C1 segment of cervical spinal cord (tissue), 14 donors: ENCODE results near the gene KATNAL2.
A peak's percentile ranks its signal among the peaks of the same experiment; 100 is the strongest.
"Not testable (repeated sequence)": the region's sequence is repeated elsewhere in the genome, so short reads cannot be mapped to it uniquely, and the experiment has no call there.

Experiments
- DNase-seq, 14 donors: peaks; one replicate each; lab custom pipeline; 2025; lab: John Stamatoyannopoulos, UW

The KATNAL2 gene

DNA sequence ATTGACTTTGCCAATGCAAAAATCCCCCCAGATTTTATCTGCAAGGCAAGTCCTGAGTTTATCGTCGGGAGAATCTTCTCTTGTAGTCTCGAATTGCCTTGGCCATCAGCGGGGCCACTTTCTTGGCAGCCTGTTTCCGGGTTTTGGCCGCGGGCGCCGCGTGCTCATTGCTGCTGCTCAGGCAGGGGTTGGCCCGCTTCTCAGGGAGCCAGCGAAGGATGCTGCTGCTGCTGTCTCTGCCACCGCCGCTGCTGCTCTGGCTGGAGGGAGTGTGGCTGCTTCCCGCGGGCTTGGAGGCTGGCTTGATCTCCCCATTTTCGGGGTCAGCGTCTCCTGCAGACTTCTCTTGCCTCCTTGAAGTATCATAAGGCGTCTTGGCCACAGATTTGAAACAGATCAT lies 115.5 kb downstream of the KATNAL2 start:
- no peak for DNase-seq

DNA sequence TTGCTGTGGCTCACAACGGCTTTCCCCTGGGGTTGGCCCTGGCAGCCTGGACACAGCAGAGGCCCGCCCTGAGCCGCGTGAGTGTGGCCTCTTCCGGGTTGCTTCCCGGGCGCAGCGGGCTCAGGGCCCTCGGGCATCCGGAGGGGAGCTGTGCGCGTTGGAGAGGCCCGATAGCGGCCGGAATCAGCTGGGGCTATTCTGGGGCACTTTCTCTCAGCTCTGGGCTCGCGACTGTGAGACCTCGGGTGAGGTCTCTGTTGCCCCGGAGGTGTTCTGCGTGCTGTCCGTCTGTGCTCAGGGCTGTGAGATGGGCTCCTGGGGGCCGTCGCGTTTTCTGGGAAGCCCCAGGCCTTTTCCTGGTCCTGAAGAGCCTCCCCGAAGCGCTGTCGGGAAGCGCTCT lies 117.2 kb downstream of the KATNAL2 start:
- DNase-seq, result not testable (repeated sequence)

DNA sequence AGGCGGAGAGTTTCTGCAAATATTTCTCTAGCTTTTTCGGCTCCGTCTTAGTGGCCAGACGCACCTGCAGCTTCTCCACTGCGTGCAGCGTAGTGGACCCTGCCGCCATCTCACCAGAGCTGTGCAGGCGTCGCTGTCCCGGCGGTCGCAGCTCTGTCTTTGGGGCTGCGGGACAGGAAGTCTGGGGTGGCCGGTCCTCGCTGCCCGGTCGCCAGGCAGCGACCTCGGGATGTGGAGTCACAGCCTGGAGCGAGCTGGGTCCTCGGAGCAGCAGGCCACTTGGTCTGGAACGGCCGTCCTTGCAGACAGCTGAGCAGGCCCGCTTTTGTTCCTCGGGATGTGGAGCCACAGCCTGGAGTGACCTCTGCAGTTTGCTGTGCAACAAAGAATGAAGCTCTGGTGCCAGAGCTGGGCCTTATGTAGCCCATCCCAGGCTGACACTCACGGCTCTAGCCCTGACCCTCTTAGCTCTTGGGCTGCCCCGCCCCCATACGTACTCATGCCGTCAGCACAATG lies 117.8 kb downstream of the KATNAL2 start, which contains the start of gene ELOA2:
ELOA2 (minus strand) TSS at position 466 of the 516 bp plus-strand sequence; CDS start at position 109, 357 bp downstream.
- no peak for DNase-seq

DNA sequence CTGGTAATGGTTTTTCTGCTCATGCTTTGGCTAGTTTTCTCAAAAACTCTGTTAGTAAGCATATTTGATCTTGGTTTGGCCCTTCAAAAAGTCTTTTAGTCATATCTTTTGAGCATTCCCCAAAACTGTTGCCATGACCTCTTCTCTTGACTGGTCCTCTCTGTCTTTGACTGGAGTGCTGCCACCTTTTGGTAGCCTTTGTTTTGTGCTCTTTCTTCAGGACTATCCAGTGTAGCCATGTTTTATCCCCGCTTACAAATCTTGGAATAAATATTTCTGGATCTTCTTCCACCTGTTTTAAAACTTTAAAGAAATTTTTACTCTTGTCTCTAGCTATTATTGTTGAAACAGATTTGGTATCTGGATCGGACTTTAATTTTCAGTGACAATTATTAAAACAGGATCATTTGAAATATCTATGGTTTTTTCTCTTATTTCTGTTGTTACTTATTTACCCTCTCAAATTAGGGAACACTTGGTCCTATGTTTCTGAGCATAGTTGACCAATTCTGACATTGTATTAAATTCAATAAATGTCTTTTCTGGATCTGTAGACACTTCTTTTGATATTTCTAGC lies 119.0 kb downstream of the KATNAL2 start:
- no peak for DNase-seq

DNA sequence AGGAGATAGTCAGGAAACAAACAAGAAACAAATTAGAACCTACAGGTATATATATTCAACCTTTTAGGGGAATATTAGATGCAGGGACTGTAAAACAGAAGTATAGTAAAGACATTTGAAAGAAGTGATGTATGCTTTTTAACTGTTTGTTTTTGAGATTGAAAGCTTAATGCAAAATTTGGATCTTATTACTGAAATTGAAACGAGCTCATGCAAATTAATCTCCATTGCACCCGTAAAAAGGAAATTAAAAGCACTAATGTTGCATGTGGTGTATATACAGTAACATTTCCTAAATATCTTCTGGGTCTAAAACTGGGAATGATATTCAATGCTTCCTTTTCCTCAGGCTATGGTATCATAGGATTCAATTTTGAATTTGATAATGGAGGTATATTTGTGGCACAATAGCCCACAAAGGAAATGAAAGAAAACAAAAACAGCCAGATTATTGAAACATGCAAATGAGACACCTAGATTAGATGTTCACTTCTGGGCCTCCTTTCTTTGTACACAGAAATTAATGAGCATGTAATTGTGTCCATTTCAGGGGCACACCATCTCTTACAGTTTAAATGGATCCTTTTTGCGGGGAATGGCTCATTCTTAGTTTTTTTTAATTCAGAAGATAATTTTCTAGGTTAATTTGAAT lies 119.7 kb downstream of the KATNAL2 start:
- DNase-seq, result no peak

DNA sequence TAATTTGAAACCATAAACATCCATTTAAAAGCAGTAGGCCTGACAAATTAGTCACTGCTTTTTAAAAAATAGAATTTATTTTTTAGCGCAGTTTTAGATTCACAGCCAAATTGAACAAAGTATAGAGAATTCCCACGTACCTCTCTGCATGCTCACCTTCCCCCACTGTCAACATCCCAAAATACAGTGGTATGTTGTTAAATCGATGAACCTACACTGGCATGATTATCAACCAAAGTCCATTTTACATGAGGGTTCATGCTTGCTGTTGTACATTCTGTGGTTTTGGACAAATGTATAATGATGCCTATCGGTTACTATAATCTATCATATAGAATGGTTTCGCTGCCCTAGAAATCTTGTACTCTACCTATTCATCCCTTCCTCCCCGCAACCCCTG lies 123.6 kb downstream of the KATNAL2 start:
- no peak for DNase-seq

DNA sequence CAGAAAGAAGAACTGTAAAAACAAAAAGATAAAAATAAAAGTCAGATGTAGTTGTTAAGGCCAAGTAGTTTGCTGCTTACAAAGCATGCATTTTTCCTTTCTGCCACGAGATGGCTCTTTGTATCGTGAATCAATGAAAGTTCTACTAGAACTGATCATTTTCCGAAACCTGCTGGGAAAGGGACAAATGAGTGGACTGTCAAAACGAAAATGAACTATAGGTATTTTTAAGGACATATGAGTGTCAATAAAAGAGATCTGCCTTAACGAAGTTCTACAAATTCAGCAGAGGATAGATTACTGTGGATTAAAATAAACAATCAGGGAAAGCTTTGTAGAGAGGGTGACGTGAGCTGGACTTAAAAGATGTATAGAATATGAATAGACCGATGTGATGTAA lies 133.1 kb downstream of the KATNAL2 start:
- peak in 1 of 14 donors; percentile 13 for DNase-seq

DNA sequence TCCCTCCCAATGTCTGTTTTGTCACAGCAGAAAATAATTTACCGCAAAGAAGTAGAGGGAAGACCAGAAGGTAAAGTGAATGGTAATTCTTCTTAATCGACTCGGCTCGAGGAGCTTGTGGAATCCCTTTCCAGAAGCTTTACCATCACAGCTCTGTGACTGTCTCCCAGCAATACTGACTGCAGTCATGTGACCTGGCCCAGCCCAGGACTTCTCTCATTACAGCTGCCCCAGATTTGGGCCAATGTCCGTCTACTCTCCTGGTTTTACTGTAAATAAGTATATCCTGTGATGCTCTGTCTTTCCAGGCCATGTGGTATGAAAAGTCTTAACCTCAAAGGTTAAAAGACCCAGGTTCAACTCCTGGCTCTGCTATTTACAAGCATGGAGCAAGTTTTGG lies 137.0 kb downstream of the KATNAL2 start:
- DNase-seq, result no peak

DNA sequence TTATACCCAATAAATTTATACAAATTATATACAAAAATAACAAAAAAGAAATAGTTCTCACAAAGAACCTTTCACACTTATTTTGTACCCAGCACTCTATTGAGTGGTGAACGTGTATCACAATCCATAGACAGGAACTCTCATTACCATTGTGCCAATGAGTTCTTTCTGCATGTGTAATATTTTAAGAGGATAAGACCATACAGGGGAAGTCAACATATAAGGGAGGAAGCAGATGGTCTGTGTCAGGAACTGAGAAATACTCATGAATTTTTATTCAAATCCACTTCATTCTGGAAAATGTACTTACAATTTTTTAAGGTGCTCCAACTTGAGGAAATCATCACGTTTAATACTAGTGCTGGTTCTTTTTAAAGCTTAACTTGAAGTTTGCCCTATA lies 145.1 kb downstream of the KATNAL2 start:
- DNase-seq, result no peak

DNA sequence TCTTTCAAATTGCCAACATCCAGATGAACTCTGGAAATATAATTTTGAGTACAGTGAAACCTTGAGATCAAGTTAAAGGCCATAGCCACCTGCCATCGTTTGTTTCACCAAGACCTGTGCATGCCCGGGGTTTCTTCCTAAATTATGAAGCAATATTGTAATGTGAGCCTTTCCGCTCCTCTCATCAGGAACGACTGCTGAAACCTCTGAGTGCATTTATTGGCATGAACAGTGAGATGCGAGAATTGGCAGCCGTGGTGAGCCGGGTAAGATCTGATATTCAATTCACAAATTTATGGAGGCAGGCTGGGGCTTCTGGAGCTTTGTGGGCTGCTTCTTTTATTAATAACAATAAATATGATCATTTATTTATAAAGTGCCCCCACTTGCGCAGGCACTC lies 145.7 kb downstream of the KATNAL2 start:
- DNase-seq, result no peak

DNA sequence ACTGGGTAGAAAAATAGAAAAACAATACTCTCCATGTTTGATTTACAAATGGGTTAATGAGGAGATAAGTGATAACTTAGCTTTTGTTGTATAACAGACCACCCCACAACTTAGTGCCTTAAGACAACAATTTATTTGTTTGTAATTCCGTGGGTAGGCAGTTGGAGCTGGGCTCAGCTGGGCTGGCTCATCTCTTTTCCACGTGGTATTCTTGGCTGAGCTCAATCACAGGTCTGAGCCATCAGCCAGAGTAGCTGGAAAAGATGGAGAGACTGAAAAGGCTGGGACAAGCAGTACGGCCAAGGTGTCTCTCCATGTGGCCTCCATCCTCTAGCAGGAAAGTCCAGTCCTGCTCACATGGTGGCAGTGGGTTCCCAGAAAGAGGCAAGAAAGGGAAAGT lies 150.2 kb downstream of the KATNAL2 start:
- DNase-seq, result no peak

DNA sequence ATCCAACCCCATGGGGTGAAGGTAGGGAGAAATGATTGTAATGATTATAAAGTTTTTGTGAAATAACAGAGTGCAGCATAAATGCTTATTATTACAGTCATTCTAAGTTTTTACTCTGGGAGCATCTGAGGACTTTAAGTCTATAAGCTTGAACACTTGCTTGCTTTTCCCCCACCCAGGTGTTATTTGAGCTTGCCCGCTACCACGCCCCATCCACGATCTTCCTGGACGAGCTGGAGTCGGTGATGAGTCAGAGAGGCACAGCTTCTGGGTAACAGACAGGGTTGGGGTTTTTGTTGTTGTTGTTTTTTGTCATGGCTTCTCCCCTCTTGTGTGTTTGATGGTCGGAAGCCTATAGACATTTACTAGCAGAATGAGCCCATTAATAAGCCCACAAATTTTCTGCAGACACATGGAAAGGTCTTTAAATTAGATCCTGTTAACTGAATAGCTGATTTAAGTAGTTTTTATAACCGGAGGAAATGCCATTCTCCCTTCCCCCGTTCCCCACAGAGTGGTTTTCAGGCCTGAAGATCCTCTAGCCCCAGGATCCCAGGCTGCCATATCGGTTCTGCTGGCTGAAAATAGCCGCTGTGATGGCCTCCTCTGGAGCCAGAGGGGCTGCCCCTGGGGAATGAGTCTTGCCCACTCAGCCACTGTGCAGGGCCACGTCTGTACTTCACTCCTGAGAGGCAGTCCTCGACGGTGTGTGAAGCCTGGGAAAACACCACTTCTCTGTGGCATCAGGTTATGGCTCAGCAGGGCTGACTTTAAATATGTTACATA lies 157.9 kb downstream of the KATNAL2 start:
- DNase-seq, result no peak

DNA sequence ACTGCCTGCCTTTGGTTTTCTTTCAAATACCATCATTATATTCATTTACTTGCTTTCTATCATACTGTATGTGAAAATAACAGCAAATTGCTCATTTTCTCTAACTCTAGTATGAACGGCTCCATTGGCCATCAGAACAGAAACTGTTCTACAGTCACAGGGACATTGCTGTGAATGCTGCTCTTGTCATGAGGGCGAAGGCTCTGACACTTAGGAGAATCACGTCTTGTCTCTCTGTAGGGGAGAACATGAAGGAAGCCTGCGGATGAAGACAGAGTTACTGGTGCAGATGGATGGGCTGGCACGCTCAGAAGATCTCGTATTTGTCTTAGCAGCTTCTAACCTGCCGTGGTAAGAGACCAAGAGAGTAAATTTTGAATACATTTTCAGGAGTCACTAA lies 159.7 kb downstream of the KATNAL2 start:
- DNase-seq, result peak in 3 of 14 donors; percentile 4 to 21 (median 10)

DNA sequence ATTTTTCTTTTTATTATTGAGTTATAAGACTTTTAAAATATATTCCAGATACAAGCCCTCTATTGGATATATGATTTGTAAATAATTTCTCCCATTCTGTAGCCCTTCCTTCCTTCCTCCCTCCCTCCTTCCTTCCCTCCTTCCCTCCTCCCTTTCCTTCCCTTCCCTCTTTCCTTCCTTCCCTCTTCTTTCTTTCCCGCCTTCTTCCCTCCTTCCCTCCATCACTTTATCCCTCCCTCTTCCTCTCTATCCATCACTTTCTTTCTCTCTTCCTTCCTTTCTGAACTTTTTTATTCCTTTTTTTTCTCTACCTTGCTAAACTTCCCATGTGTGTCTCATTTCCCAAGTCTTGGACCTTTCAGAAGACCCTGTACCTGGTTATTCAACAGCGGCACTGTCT lies 163.5 kb downstream of the KATNAL2 start:
- DNase-seq, result no peak

DNA sequence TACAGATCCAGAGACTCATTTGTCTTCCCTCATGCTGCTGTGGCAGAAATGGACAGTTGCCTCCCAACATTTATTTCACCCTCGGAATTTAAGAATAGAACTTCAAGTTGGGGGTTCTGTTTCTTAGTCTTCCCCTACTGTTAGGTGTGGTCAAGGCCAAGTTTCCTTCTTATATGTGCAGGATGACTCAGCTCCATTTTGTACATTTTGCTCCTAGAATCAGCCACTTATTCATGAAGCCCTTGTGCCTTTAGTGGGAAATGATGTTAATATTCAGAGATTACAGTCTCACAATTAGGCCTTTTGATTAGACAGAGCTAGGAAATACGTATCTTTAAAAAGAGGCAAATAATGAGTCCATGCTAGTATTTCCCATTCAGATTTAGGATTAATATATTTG lies 164.2 kb downstream of the KATNAL2 start:
- DNase-seq, result no peak

DNA sequence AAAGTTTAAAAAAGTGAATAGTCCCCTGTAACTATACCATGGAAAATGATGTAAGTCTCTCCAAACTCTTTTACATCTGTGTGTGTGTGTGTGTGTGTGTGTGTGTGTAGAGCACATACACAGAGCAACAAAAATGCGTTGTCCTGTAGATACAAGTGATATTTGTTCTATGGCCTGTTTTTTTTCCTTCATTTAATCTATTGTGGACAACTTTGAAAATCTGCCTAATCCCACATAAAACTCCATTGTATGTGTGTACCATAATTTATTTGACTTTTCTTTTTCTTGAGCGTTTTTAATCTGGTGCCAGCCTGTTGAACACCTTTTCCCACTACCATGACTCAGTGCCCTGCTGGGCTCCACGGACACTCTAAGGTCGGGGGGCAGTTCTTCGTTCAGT lies 170.3 kb downstream of the KATNAL2 start:
- DNase-seq, result peak in 2 of 14 donors; percentile 5 to 11

DNA sequence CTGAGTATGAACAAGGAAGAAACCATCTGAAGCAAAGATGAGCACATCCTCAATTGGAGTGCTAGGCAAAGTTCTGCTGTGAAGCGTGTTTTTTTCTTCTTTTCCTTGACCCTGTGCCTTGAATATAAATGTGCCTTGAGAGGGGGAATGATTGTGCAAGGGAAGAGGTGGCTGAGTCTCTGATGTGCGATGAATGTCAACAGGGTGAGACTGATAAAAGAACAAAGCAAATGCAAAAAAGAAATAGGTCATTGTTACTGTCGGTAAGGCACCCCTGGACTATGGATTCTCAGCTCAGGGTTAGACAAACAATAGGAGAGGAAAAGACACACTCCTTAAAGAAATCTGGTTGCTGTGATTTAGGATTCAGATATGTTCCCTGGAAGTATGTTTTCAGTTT lies 178.4 kb downstream of the KATNAL2 start:
- DNase-seq, result no peak

DNA sequence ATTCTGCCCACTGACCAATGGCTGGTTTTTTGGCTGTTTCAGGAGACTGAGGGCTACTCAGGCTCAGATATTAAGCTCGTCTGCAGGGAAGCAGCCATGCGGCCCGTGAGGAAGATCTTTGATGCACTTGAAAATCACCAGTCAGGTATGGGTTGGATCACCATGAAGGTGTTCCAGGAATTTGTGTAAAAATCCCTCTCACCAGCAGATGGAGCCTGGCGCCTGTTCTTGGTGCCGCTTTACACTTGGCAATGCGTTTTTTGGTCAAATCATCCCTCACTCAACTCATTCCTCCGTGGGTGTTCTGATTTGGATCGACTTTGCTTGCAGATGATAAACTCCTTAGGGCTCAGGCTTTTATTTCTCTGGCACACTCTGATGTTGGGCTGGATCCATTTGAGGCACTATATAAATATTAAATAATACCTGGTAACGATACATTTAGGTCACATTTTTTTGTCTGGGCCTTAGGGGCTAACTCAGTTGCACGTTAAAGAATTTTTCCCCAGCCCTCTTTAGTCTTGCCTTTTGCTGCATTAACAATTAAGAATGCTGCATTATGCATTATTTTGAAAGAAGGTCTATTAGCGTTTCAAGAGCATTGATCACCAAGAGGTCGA lies 182.9 kb downstream of the KATNAL2 start:
- peak in 9 of 14 donors; percentile 2 to 74 (median 11) for DNase-seq

DNA sequence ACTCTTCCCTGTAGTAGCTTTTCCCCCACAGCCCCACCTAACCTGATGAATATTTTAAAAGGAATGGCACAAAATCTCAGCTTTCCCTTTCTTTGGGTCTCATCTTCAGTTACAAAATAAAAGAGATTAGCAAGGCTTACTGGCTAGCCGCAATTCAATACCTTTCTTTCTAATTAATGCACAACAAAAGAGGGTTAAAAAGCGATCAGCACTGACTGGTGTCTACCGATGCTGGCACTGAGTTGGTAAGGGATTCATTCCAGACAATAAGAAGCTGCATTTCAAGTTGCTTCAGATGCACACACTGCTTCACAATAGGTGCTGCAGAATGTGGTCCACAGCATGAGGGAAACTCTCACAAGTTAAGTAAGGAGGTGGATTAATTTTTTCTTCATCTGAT lies 191.0 kb downstream of the KATNAL2 start:
- DNase-seq, result no peak

DNA sequence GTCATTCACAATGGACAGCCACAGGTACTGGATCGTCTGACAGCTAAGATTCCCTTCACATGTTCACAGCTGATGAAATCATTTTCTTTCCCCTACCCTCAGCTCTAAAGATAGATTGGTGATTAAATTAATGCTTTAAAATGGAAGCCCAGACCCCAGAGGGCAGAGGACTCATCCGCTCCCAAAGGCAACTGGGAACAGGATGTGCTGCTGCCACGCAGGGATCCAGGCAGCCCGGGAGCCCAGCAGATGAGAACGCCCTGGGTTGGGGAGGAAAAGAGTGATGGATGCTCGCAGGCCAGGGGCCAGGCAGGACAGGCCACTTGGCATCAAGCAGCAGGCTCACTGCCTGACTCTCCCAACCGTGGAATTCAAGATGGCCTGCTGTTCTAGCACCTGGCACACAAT lies 191.6 kb downstream of the KATNAL2 start:
- peak in 4 of 14 donors; percentile 12 to 97 (median 25) for DNase-seq

DNA sequence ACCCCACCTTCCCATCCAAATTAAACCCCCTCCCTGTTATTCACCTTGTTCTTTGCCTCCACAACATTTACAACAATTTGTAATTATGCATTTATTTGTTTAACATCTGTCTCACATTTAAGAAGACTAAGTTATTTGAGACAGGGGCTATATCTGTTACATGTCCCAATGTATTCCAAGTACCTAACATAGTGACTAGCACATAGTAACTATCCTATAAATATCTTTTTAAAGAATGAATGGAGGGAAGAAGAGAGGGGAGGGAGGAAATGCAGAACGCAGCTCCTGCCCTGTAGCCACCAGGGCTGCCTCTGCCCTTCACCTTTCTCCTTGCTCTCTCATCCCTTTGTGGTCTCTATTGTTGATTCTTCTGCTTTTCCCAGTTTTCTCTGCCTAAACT lies 192.3 kb downstream of the KATNAL2 start:
- DNase-seq, result no peak
